AG20443 (cell line): ENCODE results near the gene CORO1A.
"Not testable (repeated sequence)": the region's sequence is repeated elsewhere in the genome, so short reads cannot be mapped to it uniquely, and the experiment has no call there.

Experiments
- DNase-seq: peaks from one replicate; pipeline ENCODE4 v3.0.0; 2012; ENCODE audit warnings: low spot score, mixed read lengths

Gene CORO1A

GRCh38 chr16:30170145-30170544, 13.3 kb upstream of the CORO1A start:
- not testable (repeated sequence) for DNase-seq

- no peak for DNase-seq
These were observed 10.3 kb upstream of the CORO1A start for GRCh38 chr16:30173054-30173453.

DNA sequence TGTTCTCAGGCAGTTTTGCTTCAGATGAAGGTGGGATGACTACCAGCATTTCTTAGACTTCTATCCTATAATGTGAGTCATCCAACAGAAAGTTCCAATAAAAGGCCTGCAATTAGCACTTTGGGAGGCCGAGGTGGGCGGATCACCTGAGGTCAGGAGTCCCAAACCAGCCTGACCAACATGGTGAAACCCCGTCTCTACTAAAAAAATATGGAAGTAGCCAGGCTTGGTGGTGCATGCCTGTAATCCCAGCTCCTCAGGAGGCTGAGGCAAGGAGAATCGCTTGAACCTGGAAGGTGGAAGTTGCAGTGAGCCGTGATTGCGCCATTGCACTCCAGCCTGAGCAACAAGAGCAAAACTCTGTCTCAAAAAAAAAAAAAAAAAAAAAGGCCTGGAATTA, 6.5 kb upstream of the CORO1A start:
- DNase-seq = not testable (repeated sequence)

- no peak for DNase-seq
These were observed 4.2 kb upstream of the CORO1A start for GRCh38 chr16:30179195-30179594.

GRCh38 chr16:30179931-30180330, 3.5 kb upstream of the CORO1A start:
- DNase-seq = no peak

DNA sequence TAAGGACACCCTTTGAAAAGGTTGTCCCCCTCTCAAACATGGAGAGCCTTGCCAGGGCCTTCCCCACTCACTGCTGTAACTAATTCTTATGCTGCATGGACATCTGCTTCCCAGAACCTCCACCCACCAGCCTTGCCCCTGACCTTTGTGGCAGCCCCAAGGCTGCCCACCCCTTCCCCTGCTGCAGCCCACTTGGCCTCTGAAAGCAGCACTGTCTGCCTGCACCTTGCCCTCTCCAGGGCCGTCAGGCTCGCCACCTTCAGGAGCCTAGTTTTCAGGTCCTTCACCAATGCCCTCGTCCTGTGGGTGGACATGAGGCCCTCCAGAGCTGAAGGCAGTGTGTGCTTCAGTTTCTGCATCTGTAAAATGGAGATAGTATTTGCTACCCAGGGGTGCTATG, 2.7 kb upstream of the CORO1A start:
- no peak for DNase-seq

DNA sequence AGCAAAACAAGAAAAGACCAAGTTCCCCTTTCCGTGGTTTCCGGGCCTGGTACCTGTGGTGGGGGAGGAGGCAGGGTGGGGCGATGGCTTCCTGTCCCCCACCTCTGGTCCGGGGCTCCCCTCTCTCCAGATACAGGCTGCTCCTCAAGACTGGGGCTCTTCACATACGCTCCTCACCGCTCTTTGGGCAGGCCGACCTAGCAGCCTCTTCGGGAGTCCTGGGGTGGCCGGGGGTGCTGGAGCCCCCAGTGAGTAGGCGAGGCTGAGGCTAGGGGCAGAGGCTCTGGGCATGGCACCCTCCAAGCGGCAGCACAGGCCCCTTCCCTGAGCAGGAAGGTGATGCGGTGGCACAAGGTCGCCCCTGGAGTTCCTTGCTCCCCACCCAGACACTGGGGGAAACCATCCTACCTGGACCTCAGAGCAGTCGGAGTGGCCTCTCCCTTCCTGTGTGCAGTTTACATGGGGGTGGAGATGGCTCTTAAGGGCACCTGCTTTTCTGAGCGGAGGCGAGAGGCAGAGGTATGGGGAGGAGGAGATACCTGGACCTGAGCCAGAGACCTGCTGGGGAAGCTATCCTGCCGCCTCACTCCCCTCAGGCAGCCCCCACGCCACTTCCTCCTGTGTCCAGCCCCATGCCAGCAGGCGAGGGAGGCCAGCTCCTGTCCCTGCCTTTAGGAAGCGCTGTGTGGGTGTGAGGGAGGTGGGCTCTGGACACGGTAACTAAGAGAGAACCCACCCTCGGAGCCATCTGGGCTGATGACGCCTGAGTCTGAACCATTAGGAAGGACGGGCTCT, 891 bp downstream of the CORO1A start:
- DNase-seq = peak; percentile 8

GRCh38 chr16:30184891-30185682, 1.7 kb downstream of the CORO1A start:
- no peak for DNase-seq

- no peak for DNase-seq
These were observed 2.5 kb downstream of the CORO1A start for GRCh38 chr16:30185683-30186421.

- DNase-seq = no peak
These were observed 3.0 kb downstream of the CORO1A start for GRCh38 chr16:30186444-30186781.

DNA sequence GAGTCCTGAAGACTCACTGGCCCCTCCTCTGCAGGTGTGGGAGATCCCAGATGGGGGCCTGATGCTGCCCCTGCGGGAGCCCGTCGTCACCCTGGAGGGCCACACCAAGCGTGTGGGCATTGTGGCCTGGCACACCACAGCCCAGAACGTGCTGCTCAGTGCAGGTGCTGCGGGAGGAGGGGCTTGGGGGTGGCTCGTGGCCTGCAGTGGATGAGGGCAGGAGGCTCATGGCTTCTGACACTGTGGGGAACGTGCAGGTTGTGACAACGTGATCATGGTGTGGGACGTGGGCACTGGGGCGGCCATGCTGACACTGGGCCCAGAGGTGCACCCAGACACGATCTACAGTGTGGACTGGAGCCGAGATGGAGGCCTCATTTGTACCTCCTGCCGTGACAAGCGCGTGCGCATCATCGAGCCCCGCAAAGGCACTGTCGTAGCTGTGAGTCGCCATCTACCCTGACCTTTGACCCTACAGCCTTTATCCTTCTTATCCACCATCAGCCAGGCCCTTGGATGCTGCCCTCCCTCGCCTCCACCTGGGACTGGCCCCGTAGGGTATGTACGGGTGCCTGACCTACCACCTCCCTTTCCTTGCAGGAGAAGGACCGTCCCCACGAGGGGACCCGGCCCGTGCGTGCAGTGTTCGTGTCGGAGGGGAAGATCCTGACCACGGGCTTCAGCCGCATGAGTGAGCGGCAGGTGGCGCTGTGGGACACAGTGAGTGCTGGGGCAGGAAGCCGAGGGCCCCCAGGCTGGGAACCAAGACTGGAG, 3.6 kb downstream of the CORO1A start:
- DNase-seq = peak; percentile 77

GRCh38 chr16:30187556-30187865, 4.1 kb downstream of the CORO1A start:
- DNase-seq = no peak

- DNase-seq = no peak
These were observed 4.7 kb downstream of the CORO1A start for GRCh38 chr16:30187971-30188561.

DNA sequence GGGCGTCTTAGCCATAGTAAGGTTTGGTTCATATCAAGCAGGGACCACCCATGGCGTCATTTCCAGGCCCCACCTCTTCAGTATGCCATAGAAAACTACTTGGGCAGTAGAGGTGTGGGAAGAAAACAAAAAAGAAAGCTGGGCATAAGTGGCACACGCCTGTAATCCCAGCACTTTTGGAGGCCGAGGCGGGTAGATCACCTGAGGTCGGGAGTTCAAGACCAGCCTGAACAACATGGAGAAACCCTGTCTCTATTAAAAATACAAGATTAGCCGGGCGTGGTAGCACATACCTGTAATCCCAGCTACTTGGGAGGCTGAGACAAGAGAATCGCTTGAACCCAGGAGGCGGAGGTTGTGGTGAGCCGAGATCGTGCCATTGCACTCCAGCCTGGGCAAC, 7.8 kb downstream of the CORO1A start:
- DNase-seq = not testable (repeated sequence)

- DNase-seq = not testable (repeated sequence)
These were observed 9.7 kb downstream of the CORO1A start for GRCh38 chr16:30193098-30193497.

DNA sequence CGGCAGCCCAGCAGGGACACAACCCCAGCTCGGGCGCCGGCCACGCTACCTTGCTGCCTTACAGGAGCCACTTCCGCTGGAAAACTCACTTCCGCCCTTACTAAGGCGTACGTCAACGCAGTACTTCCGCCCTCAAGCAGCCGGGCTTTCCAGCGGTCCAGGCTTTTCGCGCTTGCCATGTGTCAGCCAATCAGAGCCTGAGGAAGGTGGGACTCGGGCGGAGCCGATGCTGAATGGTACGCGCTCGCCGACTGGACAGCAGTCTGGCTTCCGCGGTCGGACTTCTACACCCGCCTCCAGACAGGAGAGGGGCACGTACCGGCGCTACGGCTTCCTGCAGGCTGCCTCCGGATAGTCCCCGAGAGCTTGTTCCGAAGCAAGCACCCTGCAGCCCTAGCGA, 10.2 kb downstream of the CORO1A start, which contains the start of the genes BOLA2B and SLX1A:
BOLA2B (minus strand) TSS at position 52 of the 400 bp plus-strand sequence. CDS start 71 bp downstream, outside the sequence.
SLX1A (plus strand) TSS at position 261 of the 400 bp plus-strand sequence. CDS start 210 bp downstream, outside the sequence.
- not testable (repeated sequence) for DNase-seq

GRCh38 chr16:30194172-30194925, 10.9 kb downstream of the CORO1A start:
- DNase-seq = not testable (repeated sequence)

- not testable (repeated sequence) for DNase-seq
These were observed 13.6 kb downstream of the CORO1A start for GRCh38 chr16:30197001-30197400.

GRCh38 chr16:30199049-30199448, 15.6 kb downstream of the CORO1A start, which contains the start of gene SULT1A3:
SULT1A3 (plus strand) TSS chr16:30199255; CDS start chr16:30200729, 1,474 bp downstream.
- not testable (repeated sequence) for DNase-seq

- not testable (repeated sequence) for DNase-seq
These were observed 16.4 kb downstream of the CORO1A start for GRCh38 chr16:30199608-30200343.
